Measurements from ENCODE around the gene AAK1. TPM values are rescaled to one million over a fixed set of nuclear protein-coding genes. Genes with fewer than 3 reads are reported as not detected.

Gene AAK1
- polyA plus RNA-seq, 1 of the 3 experiments (the other 2 are of a cell fraction): 13.4 TPM

DNA sequence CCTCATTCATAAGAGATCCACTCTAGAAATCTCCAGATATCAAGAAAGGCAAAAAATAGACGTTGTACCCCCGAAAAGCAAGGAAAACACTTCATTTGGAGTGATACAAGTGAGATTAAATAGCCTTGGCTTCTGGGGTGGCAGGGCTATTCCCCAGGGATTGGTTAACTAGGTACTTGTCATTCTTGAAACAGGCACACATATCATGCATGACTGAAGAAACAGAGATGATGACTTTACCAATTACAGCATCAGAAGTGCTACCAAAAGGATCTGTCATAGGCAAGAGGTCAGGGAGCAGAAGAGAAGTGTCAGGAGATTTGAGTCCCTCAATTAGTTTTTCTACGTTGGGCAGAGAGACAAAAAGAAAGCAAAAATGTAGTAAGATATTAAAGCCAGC, 161.1 kb downstream of the AAK1 start:
- Histone ChIP-seq H4K20me1 (ENCODE audit: insufficient read depth) (no peaks in the 10 kb centered on the region), H3K4me3 (ENCODE audit: low read depth in 2 of 2, low read length in 1 of 2) (no peak overlapping the region), H3K9me2 (no peaks in the 10 kb centered on the region), H3K4me2 (no peak overlapping the region), H3K9me3 (no peaks in the 10 kb centered on the region), H3K9ac (no peak overlapping the region), H3K27ac (ENCODE audit: low read depth in 2 of 2, low read length in 1 of 2) (no peak overlapping the region), H3F3A (replicated peaks; ENCODE audit: insufficient read depth) (no peaks in the 10 kb centered on the region), H3K27me3 (ENCODE audit: insufficient read depth) (no peaks in the 10 kb centered on the region), H3K4me1 (ENCODE audit: control insufficient read depth in 1 of 2, insufficient read depth in 2 of 2, low read depth in 1 of 2, low read length in 1 of 2) (no peaks in the 10 kb centered on the region), H2AFZ (ENCODE audit: low read depth) (no peak overlapping the region), H3K79me2 (ENCODE audit: insufficient read depth) (no peaks in the 10 kb centered on the region), H3K36me3 (replicated peaks in 1 of 2; ENCODE audit: control insufficient read depth in 1 of 2, insufficient read depth in 2 of 2, low read length in 1 of 2) (peaks cover 18 to 19% of the 10 kb centered on the region in 2 experiments)
- no peak for DNase-seq
- WGBS (ENCODE audit: low lambda C conversion rate): 88% methylated on average over 3 of the region's 3 CpGs
- POLR2A ChIA-PET: no interaction called here
- CTCF ChIA-PET: no interaction called here
- TF ChIP-seq GATA2 (CRISPR knock-in tag; IDR thresholded peaks at IDR 0.05): no peak
- TF ChIP-seq TCF12 (IDR thresholded peaks at IDR 0.05): no peak
- TF ChIP-seq FOXM1 (IDR thresholded peaks at IDR 0.05; ENCODE audit: low read depth): no peak
- TF ChIP-seq, protein P1, sequence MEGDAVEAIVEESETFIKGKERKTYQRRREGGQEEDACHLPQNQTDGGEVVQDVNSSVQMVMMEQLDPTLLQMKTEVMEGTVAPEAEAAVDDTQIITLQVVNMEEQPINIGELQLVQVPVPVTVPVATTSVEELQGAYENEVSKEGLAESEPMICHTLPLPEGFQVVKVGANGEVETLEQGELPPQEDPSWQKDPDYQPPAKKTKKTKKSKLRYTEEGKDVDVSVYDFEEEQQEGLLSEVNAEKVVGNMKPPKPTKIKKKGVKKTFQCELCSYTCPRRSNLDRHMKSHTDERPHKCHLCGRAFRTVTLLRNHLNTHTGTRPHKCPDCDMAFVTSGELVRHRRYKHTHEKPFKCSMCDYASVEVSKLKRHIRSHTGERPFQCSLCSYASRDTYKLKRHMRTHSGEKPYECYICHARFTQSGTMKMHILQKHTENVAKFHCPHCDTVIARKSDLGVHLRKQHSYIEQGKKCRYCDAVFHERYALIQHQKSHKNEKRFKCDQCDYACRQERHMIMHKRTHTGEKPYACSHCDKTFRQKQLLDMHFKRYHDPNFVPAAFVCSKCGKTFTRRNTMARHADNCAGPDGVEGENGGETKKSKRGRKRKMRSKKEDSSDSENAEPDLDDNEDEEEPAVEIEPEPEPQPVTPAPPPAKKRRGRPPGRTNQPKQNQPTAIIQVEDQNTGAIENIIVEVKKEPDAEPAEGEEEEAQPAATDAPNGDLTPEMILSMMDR (IDR thresholded peaks at IDR 0.05): no peak
- TF ChIP-seq ELF1 (IDR thresholded peaks at IDR 0.05): no peak

DNA sequence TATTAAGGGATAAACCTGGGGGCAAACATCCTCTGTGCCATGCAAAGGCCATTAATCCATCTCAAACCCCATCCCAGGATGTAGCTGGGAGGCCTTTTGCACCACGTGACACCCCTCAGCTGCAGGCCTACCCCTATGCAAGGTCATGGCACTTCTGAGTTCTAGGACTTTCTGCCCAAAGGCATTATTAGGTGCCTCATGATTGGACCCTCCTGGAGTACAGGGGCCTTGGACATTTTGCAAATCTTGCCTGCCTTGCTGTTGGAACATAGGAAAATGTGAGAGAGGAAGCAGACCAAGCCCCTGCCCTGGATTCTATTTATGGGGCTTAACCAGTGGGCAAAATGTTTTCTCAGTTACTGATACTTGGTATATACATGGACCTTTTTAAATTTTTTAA, 162.1 kb downstream of the AAK1 start:
- CTCF ChIA-PET: interaction anchor here (0.7 to 1.2 kb wide), 4 partner anchors 10 to 44 kb away, joined by 3 to 4 read pairs (median 3); partner anchors contain the start of gene NFU1
- POLR2A ChIA-PET: no interaction called here

DNA sequence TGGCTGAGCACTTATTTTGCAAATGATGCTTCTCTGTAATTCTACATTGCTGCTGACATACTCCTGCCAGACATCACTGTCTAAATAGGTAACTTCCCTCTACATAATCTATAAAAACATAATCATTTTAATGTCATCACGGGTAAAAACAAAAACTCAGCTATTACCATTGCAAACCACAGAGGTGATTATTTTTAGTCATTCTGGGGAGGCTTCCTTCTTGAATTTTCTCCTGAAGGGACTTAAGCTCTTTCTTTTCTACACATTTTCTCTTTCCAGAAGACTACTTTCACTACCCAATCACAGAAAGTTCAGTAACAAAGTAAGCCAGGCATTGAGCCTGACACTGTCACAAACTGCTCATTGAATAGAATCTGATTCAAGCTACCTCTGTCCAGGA, 165.9 kb downstream of the AAK1 start:
- H3K4me2 ChIP-seq: no peak overlapping the region
- no peak overlapping the region for H3K9ac ChIP-seq
- no peak overlapping the region for H2AFZ ChIP-seq (ENCODE audit: low read depth)
- no peak overlapping the region for H3K27ac ChIP-seq (ENCODE audit: low read depth in 2 of 2, low read length in 1 of 2)
- no peaks in the 10 kb centered on the region for H4K20me1 ChIP-seq (ENCODE audit: insufficient read depth)
- H3K79me2 ChIP-seq (ENCODE audit: insufficient read depth): no peaks in the 10 kb centered on the region
- WGBS (ENCODE audit: low lambda C conversion rate): 96% methylated on average over 1 of the region's 1 CpG
- no peaks in the 10 kb centered on the region for H3K9me3 ChIP-seq
- no peak overlapping the region for H3K4me3 ChIP-seq (ENCODE audit: low read depth in 2 of 2, low read length in 1 of 2)
- CTCF ChIA-PET: interaction anchor here (0.9 to 1.2 kb wide), 3 partner anchors 41 to 102 kb away, joined by 3 to 5 read pairs (median 3); partner anchors contain the start of gene NFU1
- H3K27me3 ChIP-seq (ENCODE audit: insufficient read depth): no peaks in the 10 kb centered on the region
- no peak for DNase-seq
- TF ChIP-seq YY1 (IDR thresholded peaks at IDR 0.05; ENCODE audit: low read depth) (no peak), NRF1 (IDR thresholded peaks at IDR 0.05; ENCODE audit: low read depth, low read length) (no peak), SIN3A (IDR thresholded peaks at IDR 0.05; ENCODE audit: borderline replicate concordance, low read depth, low read length) (no peak), EZH2phosphoT487 (IDR thresholded peaks at IDR 0.05; ENCODE audit: borderline replicate concordance, low read depth) (no peak), ELF1 (IDR thresholded peaks at IDR 0.05) (no peak), JUND (IDR thresholded peaks at IDR 0.05) (no peak), EP300 (IDR thresholded peaks at IDR 0.05; ENCODE audit: borderline replicate concordance in 1 of 2, low read depth in 1 of 2, low read length in 1 of 2) (no peak), TCF12 (IDR thresholded peaks at IDR 0.05) (no peak), RAD21 (IDR thresholded peaks at IDR 0.05; ENCODE audit: low read length) (no peak), MEF2A (IDR thresholded peaks at IDR 0.05; ENCODE audit: borderline replicate concordance, low read depth) (no peak), GATA2 (CRISPR knock-in tag; IDR thresholded peaks at IDR 0.05) (no peak), GABPA (IDR thresholded peaks at IDR 0.05; ENCODE audit: low read depth) (no peak)
- TF ChIP-seq, protein P2, sequence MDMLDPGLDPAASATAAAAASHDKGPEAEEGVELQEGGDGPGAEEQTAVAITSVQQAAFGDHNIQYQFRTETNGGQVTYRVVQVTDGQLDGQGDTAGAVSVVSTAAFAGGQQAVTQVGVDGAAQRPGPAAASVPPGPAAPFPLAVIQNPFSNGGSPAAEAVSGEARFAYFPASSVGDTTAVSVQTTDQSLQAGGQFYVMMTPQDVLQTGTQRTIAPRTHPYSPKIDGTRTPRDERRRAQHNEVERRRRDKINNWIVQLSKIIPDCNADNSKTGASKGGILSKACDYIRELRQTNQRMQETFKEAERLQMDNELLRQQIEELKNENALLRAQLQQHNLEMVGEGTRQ (IDR thresholded peaks at IDR 0.05; ENCODE audit: borderline replicate concordance, low read depth, low read length): no peak
- TF ChIP-seq, protein P3, sequence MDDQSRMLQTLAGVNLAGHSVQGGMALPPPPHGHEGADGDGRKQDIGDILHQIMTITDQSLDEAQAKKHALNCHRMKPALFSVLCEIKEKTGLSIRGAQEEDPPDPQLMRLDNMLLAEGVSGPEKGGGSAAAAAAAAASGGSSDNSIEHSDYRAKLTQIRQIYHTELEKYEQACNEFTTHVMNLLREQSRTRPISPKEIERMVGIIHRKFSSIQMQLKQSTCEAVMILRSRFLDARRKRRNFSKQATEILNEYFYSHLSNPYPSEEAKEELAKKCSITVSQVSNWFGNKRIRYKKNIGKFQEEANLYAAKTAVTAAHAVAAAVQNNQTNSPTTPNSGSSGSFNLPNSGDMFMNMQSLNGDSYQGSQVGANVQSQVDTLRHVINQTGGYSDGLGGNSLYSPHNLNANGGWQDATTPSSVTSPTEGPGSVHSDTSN (IDR thresholded peaks at IDR 0.05): no peak
- H3K9me2 ChIP-seq: no peaks in the 10 kb centered on the region
- POLR2A ChIA-PET: no interaction called here
- H3K4me1 ChIP-seq (ENCODE audit: control insufficient read depth in 1 of 2, insufficient read depth in 2 of 2, low read depth in 1 of 2, low read length in 1 of 2): peaks cover 0 to 4% of the 10 kb centered on the region in 2 experiments; a peak in 2 of 4 replicates
- no peaks in the 10 kb centered on the region for H3F3A ChIP-seq (replicated peaks; ENCODE audit: insufficient read depth)
- H3K36me3 ChIP-seq (replicated peaks in 1 of 2; ENCODE audit: control insufficient read depth in 1 of 2, insufficient read depth in 2 of 2, low read length in 1 of 2): peaks cover 27 to 32% of the 10 kb centered on the region in 2 experiments

More for the DNA sequence above, 162.1 kb downstream of the AAK1 start:
- Histone ChIP-seq H3K79me2 (ENCODE audit: insufficient read depth) (no peaks in the 10 kb centered on the region), H3K27me3 (ENCODE audit: insufficient read depth) (no peaks in the 10 kb centered on the region), H3K4me1 (ENCODE audit: control insufficient read depth in 1 of 2, insufficient read depth in 2 of 2, low read depth in 1 of 2, low read length in 1 of 2) (no peaks in the 10 kb centered on the region), H3F3A (replicated peaks; ENCODE audit: insufficient read depth) (no peaks in the 10 kb centered on the region), H4K20me1 (ENCODE audit: insufficient read depth) (no peaks in the 10 kb centered on the region), H3K36me3 (replicated peaks in 1 of 2; ENCODE audit: control insufficient read depth in 1 of 2, insufficient read depth in 2 of 2, low read length in 1 of 2) (peaks cover 16 to 19% of the 10 kb centered on the region in 2 experiments), H3K9me3 (no peaks in the 10 kb centered on the region), H2AFZ (ENCODE audit: low read depth) (no peak overlapping the region), H3K4me3 (ENCODE audit: low read depth in 2 of 2, low read length in 1 of 2) (no peak overlapping the region), H3K9ac (no peak overlapping the region), H3K4me2 (no peak overlapping the region), H3K27ac (ENCODE audit: low read depth in 2 of 2, low read length in 1 of 2) (no peak overlapping the region), H3K9me2 (no peaks in the 10 kb centered on the region)
- 100% methylated on average over 1 of the region's 1 CpG for WGBS (ENCODE audit: low lambda C conversion rate)
- TF ChIP-seq TCF12 (IDR thresholded peaks at IDR 0.05): no peak
- no peak for DNase-seq
